ENCODE results near the gene HBP1.
A peak's percentile ranks its signal among the peaks of the same experiment; 100 is the strongest.
"Not testable (repeated sequence)": the region's sequence is repeated elsewhere in the genome, so short reads cannot be mapped to it uniquely, and the experiment has no call there.

The HBP1 gene, protein sequence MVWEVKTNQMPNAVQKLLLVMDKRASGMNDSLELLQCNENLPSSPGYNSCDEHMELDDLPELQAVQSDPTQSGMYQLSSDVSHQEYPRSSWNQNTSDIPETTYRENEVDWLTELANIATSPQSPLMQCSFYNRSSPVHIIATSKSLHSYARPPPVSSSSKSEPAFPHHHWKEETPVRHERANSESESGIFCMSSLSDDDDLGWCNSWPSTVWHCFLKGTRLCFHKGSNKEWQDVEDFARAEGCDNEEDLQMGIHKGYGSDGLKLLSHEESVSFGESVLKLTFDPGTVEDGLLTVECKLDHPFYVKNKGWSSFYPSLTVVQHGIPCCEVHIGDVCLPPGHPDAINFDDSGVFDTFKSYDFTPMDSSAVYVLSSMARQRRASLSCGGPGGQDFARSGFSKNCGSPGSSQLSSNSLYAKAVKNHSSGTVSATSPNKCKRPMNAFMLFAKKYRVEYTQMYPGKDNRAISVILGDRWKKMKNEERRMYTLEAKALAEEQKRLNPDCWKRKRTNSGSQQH

DNA sequence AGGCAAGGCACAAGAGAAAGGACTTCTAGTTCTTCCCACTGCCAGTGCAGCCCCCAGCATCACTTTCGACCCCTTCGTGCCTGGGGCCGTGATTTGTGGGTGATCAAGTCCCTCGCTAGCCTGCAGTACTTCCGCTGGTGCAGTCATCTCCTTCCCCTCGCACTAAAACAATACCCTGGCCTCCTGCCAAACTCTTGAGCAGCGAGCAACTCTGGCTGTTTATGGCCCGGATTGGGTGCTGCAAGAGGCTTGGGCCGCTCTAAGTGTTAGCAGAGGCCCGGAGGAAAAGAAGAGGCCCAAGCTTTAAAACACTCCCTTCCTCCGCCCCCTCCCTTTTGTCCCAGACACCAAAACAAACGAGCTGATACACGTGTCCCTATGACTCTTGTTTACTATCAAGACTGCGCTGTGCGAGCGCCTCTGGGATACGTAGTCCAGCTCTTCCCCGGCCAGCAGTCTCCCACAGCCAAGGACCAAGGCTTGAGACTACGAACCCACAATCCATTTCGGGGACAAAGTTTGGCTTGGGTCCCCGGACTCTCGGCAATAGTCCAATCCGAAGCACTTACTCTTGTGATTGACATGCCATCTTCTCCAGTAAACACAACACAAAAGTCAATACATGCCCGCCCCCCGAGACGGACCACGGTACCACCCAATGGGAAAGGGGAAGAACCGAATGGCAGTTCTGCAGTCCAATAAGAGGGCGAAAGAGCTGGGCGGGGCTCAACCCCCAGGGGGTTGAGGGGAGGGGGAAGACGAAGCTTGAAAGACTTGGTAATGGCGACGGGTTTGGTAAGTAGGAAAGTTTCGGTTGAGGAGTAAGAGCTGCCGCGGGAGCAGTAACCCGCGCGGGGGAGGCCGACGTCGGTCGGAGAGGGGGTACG is at the start of gene HBP1:
Gene HBP1 (plus strand): TSS at position 771 of the 887 bp plus-strand sequence. CDS start 10,891 bp downstream, outside the sequence.
- peak; percentile 96 to 99 for DNase-seq (ENCODE audit: low read depth in 2 of 2)

- DNase-seq (ENCODE audit: low read depth in 2 of 2): no peak
These were observed 49.3 kb upstream of the HBP1 start for GRCh38 chr7:107119376-107120105.

DNA sequence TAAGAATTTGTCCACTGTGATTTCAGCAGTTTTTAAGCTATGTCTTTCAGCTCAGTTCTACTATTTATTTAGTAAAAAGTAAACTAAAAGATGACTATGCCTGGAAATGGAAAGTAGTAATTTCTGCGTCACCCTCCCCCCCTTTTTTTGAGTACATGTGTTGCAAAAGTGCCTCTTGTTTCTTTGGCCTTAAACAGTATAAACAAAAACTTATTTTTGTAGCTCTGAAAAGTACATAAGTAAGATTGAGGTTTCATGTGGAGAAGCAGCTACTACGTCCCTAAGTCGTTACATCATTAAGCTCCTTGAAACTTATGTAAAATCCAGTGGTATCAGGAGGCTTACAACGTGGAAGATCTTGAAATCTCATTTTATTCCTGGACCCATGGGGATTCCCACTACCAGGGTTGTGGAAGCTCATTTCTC is 46.3 kb upstream of the HBP1 start:
- DNase-seq (ENCODE audit: low read depth in 2 of 2): no peak

GRCh38 chr7:107123392-107123791 is 45.4 kb upstream of the HBP1 start:
- no peak for DNase-seq (ENCODE audit: low read depth in 2 of 2)

- no peak for DNase-seq (ENCODE audit: low read depth in 2 of 2)
These were observed 43.3 kb upstream of the HBP1 start for GRCh38 chr7:107125475-107125874.

- DNase-seq (ENCODE audit: low read depth in 2 of 2): no peak
These were observed 40.6 kb upstream of the HBP1 start for GRCh38 chr7:107128217-107128616.

DNA sequence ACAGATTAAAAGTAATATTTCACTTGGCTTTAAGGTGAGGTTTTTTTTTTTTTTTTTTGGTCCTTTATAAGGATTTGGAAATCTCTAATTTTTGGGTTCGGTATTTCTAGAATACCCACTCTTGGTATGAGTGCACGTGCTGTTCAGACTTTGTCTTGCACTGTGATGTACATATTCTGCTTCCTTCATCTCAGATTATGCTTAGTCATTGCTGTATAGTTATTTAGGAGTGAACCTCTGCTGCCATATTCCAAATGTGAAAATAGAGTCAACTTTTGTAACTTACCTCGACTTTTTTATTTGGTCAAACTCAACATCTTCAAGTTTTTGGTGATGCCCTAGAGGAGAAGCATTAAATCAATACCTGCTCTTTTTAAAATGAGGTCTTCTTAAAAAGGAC is 40.1 kb upstream of the HBP1 start:
- DNase-seq (ENCODE audit: low read depth in 2 of 2): no peak

- no peak for DNase-seq (ENCODE audit: low read depth in 2 of 2)
These were observed 38.1 kb upstream of the HBP1 start for GRCh38 chr7:107130487-107131220.

- DNase-seq (ENCODE audit: low read depth in 2 of 2): no peak
These were observed 35.4 kb upstream of the HBP1 start for GRCh38 chr7:107133396-107133795.

DNA sequence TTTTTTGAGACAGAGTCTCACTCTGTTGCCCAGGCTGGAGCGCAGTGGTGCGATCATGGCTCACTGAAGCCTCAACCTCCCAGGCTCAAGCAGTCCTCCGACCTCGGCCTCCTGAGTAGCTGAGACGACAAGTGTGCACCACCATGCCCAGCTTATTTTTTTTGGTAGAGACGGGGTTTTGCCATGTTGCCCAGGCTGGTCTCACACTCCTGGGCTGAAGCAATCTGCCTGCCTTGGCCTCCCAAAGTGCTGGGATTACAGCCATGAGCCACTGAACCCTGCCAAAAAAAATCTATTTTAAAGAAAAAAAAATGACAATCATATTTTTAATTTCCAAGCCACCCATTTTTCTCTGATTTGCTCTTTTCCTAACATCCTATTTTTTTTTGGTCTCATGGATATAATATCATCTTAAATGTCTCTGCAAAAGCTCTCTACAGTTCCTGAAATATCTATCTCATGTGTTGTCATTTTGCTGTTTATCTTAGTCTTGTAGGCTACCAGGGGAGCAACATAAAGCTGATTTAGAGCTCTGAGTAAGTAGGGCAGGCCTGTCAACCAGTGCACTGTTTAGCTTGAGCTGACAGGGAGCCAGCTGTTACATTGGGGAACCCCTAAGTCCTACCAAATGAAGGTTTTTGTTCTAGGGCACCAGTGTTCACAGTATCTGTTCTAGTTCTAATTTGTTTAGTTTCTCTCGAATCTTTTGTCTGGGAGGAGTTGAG is 29.9 kb upstream of the HBP1 start:
- DNase-seq (ENCODE audit: low read depth in 2 of 2): no peak

DNA sequence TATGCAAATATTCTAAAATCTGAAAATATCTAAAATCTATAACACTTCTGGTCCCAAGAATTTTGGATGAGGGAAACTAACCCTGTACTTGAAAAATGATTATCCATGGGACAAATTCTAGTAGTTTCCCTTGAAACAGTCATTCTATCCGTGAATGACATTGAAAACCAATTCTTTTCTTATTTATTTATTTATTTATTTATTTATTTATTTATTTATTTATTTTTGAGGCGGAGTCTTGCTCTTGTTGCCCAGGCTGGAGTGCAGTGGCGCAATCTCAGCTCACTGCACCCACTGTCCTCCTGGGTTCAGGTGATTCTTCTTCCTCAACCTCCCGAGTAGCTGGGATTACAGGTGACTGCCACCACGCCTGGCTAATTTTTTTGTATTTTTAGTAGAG is 24.9 kb upstream of the HBP1 start:
- DNase-seq (ENCODE audit: low read depth in 2 of 2): not testable (repeated sequence)

- DNase-seq (ENCODE audit: low read depth in 2 of 2): no peak
These were observed 23.6 kb upstream of the HBP1 start for GRCh38 chr7:107145067-107145838.

- DNase-seq (ENCODE audit: low read depth in 2 of 2): no peak
These were observed 21.1 kb upstream of the HBP1 start for GRCh38 chr7:107147464-107148393.

GRCh38 chr7:107148721-107149120 is 20.1 kb upstream of the HBP1 start:
- no peak for DNase-seq (ENCODE audit: low read depth in 2 of 2)

- DNase-seq (ENCODE audit: low read depth in 2 of 2): no peak
These were observed 18.9 kb upstream of the HBP1 start for GRCh38 chr7:107149863-107150262.

DNA sequence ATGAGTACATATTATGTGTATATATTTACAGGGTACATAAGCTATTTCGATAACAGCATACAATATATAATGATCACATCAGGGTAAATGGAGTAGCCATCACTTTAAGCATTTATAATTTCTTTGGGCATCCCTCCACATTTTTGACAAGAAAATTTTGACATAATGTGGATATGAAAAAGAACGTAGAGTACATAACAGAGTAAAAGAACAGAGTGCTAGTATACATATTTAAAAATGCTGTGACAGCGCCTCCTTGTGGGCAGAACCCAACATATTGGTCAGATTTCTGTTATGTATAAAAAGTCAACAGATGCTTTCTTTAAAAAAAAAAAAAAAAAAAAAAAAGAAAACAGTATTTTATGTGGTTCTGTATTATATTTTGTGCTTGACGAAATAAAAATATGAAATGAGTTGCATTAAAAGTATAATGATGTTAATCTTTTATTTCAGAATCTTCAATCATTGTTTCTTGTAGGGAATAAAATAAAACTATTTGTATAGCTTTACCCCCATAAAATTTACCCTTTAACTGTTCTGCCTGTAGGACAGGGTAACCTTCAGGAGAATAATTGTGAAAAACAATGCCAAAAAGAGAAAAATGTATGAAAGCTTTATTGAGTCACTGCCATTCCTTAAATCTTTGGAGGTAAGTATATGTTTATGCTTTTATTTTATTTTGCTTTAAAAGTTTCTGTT is 18.3 kb upstream of the HBP1 start:
- DNase-seq (ENCODE audit: low read depth in 2 of 2): peak; percentile 42 to 62

GRCh38 chr7:107151538-107151937 is 17.3 kb upstream of the HBP1 start:
- no peak for DNase-seq (ENCODE audit: low read depth in 2 of 2)

- DNase-seq (ENCODE audit: low read depth in 2 of 2): no peak
These were observed 16.8 kb upstream of the HBP1 start for GRCh38 chr7:107152011-107152410.
